Ovary (tissue), 9 donors: ENCODE results near the gene GDI2. TPM values are rescaled to one million over a fixed set of nuclear protein-coding genes. Genes with fewer than 3 reads are reported as not detected.

Source experiments
- DNase-seq, 5 donors: peaks; one replicate each; pipeline ENCODE4 v3.0.0-alpha.2; 2019 to 2020
- H3K27ac ChIP-seq, 2 donors: fragments of 200-600 bp; one replicate each; pipeline versions ENCODE4 v1.5.1 to v1.8.0; 2019 to 2022
- H3K27me3 ChIP-seq: fragments of 200-600 bp; one replicate; pipeline ENCODE4 v1.8.0; 2022
- H3K36me3 ChIP-seq: fragments of 200-600 bp; sonication (generic); one replicate; pipeline ENCODE4 v1.5.1; 2019
- H3K4me1 ChIP-seq: one replicate; pipeline ENCODE4 v1.8.1; 2013; ENCODE audit warnings: mild to moderate bottlenecking, moderate library complexity; ENCODE audit not compliant: insufficient read depth
- H3K4me3 ChIP-seq: fragments of 200-600 bp; sonication (generic); one replicate; pipeline ENCODE4 v1.5.1; 2017
- H3K9me3 ChIP-seq, 2 donors: fragments of 200-600 bp in 1 of 2; sonication (generic) in 1 of 2; one replicate each; pipeline versions ENCODE4 v1.5.1 to v1.8.1; 2013 to 2019; ENCODE audit warnings: mild to moderate bottlenecking in 1 of 2, moderate library complexity in 1 of 2
- EP300 ChIP-seq: sonication (generic); formaldehyde crosslinking; IDR thresholded peaks from one replicate; pipeline ENCODE4 v1.6.1; 2017; ENCODE audit warnings: antibody characterized with exemption
- POLR2A ChIP-seq: fragments of 450-650 bp; IDR thresholded peaks from one replicate; pipeline ENCODE4 v1.6.1; 2017; ENCODE audit warnings: antibody characterized with exemption, mild to moderate bottlenecking, moderate library complexity
- WGBS, 3 donors: extraction: QIAGEN DNeasy Blood & Tissue Kit in 1 of 3; methylation state at CpG; one replicate each; pipeline versions ENCODE4 v1.1.5 to v1.1.7; 2013 to 2017; 5-methylcytosine and 5-hydroxymethylcytosine counted together
- intact Hi-C, 4 donors: fragments of 100-400 bp; cut with DNase I; formaldehyde crosslinking; loops; one replicate each; pipeline versions ENCODE4 v1.11.0 to v1.15.1; 2022 to 2023
- polyA plus RNA-seq, 2 donors: library from polyadenylated mRNA; stranded (reverse); fragments of 200-250 nt in 1 of 2; fragments of 350-450 nt in 1 of 2; fragmentation: Illumina TruSeq in 1 of 2; extraction: RNeasy Lipid Tissue Mini Kit (QIAGEN cat#74804) in 1 of 2; gene quantifications; one replicate each; pipeline ENCODE4 v1.2.3, GENCODE V29; 2013 to 2014
- total RNA-seq, 7 donors: library from RNA; depleted of rRNA in 2 of 7; stranded (reverse); fragments of >200 nt in 2 of 7; fragmentation: NEBNext Ultra II Directional in 3 of 7; extraction: Animal tissue kit (Norgen Biotek cat#: 25700) in 3 of 7; gene quantifications; one replicate each; pipeline versions ENCODE4 v1.1.0 to v1.2.4, GENCODE V29; 2016 to 2023
- TF ChIP-seq, protein P1 (sequence below), 3 donors: fragments of 450-650 bp in 2 of 3; fragments of 200-600 bp in 1 of 3; IDR thresholded peaks; one replicate each; pipeline versions ENCODE4 v1.5.1 to v1.8.0; 2016 to 2022; ENCODE audit warnings: antibody characterized with exemption in 3 of 3, mild to moderate bottlenecking in 1 of 3
- donor health status: DM: no; HTN: no; CAD: no; lungs with moderate emphysema.
- donor health status: DM: no; HTN: no; CAD: no.
- donor health status: Bipolar disorder and iron deficiency.
- donor health status: DM: yes; HTN: yes; CAD: no.
- donor health status: DM: no; HTN: no; CAD: no.
- donor health status: DM: yes; HTN: yes; CAD: no.

GDI2 gene
- total and polyA plus RNA-seq, 9 donors = 111 to 269 (median 177) TPM

DNA sequence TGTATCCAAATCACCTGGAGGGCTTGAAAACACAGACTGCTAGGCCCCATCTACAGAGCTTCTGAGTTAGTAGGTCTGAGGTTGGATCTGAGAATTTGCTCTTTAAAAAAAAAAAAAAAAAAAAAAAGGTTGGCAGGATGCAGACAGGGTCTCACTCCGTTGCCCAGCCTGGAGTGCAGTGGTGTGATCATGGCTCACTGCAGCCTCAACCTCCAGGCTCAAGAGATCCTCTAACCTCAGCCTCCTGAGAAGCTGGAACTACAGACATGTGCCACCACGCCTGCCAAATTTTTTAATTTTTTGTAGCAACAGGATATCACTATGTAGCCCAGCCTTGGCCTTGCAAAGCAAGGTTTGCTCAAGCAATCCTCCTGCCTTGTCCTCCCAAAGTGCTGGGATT, 8.0 kb downstream of the GDI2 start:
- H3K27ac ChIP-seq = no peak overlapping the region
- no peaks in the 10 kb centered on the region for H3K9me3 ChIP-seq
- TF ChIP-seq POLR2A (no peak), EP300 (no peak)
- TF ChIP-seq, protein P1, sequence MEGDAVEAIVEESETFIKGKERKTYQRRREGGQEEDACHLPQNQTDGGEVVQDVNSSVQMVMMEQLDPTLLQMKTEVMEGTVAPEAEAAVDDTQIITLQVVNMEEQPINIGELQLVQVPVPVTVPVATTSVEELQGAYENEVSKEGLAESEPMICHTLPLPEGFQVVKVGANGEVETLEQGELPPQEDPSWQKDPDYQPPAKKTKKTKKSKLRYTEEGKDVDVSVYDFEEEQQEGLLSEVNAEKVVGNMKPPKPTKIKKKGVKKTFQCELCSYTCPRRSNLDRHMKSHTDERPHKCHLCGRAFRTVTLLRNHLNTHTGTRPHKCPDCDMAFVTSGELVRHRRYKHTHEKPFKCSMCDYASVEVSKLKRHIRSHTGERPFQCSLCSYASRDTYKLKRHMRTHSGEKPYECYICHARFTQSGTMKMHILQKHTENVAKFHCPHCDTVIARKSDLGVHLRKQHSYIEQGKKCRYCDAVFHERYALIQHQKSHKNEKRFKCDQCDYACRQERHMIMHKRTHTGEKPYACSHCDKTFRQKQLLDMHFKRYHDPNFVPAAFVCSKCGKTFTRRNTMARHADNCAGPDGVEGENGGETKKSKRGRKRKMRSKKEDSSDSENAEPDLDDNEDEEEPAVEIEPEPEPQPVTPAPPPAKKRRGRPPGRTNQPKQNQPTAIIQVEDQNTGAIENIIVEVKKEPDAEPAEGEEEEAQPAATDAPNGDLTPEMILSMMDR (IDR thresholded peaks at IDR 0.05) = no peak
- peaks cover 3% of the 10 kb centered on the region for H3K4me1 ChIP-seq
- 88 to 93% (median 91%) methylated on average over 2 of the region's 2 CpGs for WGBS, 3 donors
- no peak for DNase-seq
- H3K27me3 ChIP-seq = no peaks in the 10 kb centered on the region
- H3K4me3 ChIP-seq = no peak overlapping the region
- H3K36me3 ChIP-seq = no peaks in the 10 kb centered on the region
- intact Hi-C loops = no loop called here

DNA sequence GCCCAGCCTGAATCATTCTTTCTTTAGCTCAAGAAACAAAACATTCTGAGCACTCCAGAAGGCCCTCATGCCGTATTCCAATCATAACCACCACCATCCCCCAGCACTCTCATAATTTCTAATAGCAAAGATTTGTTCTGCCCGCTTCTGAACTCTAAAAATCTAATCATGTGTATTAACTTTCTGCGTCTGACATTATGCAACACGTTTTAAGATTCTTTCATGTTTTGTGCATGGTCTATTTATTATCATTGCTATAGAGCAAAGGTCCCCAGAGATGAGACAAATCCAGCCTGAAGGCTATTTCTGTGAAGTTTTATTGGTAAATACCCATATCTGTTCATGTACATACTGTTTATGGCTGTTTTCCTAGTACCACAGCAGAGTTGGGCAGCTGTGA, 8.8 kb downstream of the GDI2 start:
- DNase-seq = no peak
- TF ChIP-seq EP300 (no peak), POLR2A (no peak)
- TF ChIP-seq, protein P1 (IDR thresholded peaks at IDR 0.05) = no peak
- H3K36me3 ChIP-seq = no peaks in the 10 kb centered on the region
- H3K27ac ChIP-seq = no peak overlapping the region
- H3K4me1 ChIP-seq = peaks cover 3% of the 10 kb centered on the region
- 76 to 82% (median 76%) methylated on average over 4 of the region's 4 CpGs for WGBS, 3 donors
- no peak overlapping the region for H3K4me3 ChIP-seq
- H3K27me3 ChIP-seq = no peaks in the 10 kb centered on the region
- intact Hi-C loops = no loop called here
- H3K9me3 ChIP-seq = no peaks in the 10 kb centered on the region

DNA sequence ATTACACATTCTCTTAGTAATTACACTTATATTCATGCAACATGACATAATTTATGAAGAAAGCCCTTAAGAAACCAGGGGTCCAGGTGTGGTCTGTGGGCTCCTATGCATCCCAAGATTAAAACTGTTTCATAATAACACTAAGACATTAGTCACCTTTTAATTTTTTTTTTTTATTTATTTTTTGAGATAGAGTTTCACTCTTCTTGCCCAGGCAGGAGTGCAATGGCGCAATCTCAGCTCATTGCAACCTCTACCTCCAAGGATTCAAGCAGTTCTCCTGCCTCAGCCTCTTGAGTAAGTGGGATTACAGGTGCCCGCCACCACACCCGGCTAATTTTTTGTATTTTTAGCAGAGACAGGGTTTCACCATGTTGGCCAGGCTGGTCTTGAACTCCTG, 12.5 kb downstream of the GDI2 start:
- no peaks in the 10 kb centered on the region for H3K9me3 ChIP-seq
- no peak overlapping the region for H3K4me3 ChIP-seq
- H3K4me1 ChIP-seq = no peaks in the 10 kb centered on the region
- intact Hi-C loops = no loop called here
- no peak for TF ChIP-seq POLR2A
- TF ChIP-seq, protein P1 (IDR thresholded peaks at IDR 0.05) = no peak
- TF ChIP-seq EP300 = no peak
- H3K27ac ChIP-seq = no peak overlapping the region
- WGBS, 3 donors = 96 to 97% (median 97%) methylated on average over 3 of the region's 3 CpGs
- no peak for DNase-seq
- no peaks in the 10 kb centered on the region for H3K27me3 ChIP-seq
- no peaks in the 10 kb centered on the region for H3K36me3 ChIP-seq

GRCh38 chr10:5794236-5794635, 19.0 kb downstream of the GDI2 start:
- no peaks in the 10 kb centered on the region for H3K4me1 ChIP-seq
- H3K4me3 ChIP-seq = no peak overlapping the region
- no peak for DNase-seq
- H3K27ac ChIP-seq = no peak overlapping the region
- no peak for TF ChIP-seq EP300
- TF ChIP-seq, protein P1 (IDR thresholded peaks at IDR 0.05) = no peak
- no peak for TF ChIP-seq POLR2A
- H3K9me3 ChIP-seq = no peaks in the 10 kb centered on the region
- intact Hi-C loops = no loop called here
- no peaks in the 10 kb centered on the region for H3K36me3 ChIP-seq
- WGBS, 3 donors = 93 to 99% (median 98%) methylated on average over 3 of the region's 3 CpGs
- H3K27me3 ChIP-seq = no peaks in the 10 kb centered on the region

- no peak for DNase-seq
- no peaks in the 10 kb centered on the region for H3K4me1 ChIP-seq
- TF ChIP-seq EP300 = no peak
- TF ChIP-seq, protein P1 (IDR thresholded peaks at IDR 0.05) = no peak
- no peak for TF ChIP-seq POLR2A
- 84 to 86% (median 86%) methylated on average over 2 of the region's 2 CpGs for WGBS, 3 donors
- H3K27me3 ChIP-seq = no peaks in the 10 kb centered on the region
- H3K27ac ChIP-seq = no peak overlapping the region
- H3K4me3 ChIP-seq = no peak overlapping the region
- no peaks in the 10 kb centered on the region for H3K9me3 ChIP-seq
- intact Hi-C loops = no loop called here
- H3K36me3 ChIP-seq = no peaks in the 10 kb centered on the region
Measured at GRCh38 chr10:5789626-5790025, 23.6 kb downstream of the GDI2 start.
